Activated CD8-positive, alpha-beta memory T cell treated with anti-CD3 and anti-CD28 coated beads, Interleukin-2, amount 50 U/mL, for 1 hour (primary cell): ENCODE data around the gene DNAH3.
A peak's percentile ranks its signal among the peaks of the same experiment; 100 is the strongest.

Experiments
- DNase-seq: peaks from one replicate; pipeline ENCODE4 v3.0.0-alpha.2; 2020; ENCODE audit errors: extremely low read depth

DNAH3 gene

GRCh38 chr16:20904507-20905081 is 246.1 kb downstream of the DNAH3 start:
- DNase-seq: no peak

- no peak for DNase-seq
Observed at GRCh38 chr16:20903899-20904506, 246.6 kb downstream of the DNAH3 start.

GRCh38 chr16:20903116-20903898 is 247.3 kb downstream of the DNAH3 start:
- DNase-seq: no peak

DNA sequence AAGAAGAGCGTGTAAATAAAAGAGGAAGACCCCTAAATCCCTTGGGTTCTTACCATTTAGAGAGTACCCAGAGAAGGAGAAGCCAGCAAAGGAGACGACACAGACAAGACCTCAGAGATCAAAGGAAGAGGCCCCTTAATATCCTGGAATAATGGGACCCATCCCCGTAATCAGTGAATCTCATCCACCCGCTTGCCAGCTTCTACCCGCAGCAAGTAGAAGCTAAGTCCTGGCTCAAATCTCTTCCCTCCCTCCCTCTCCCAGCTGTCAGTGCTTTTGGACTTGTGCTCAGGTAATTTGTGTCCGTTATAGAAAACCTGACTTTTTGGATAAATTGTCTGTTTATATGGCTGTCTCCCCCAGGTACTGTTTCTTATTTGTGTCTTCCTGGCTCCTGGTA is 248.2 kb downstream of the DNAH3 start:
- no peak for DNase-seq

GRCh38 chr16:20901436-20902112 is 249.1 kb downstream of the DNAH3 start:
- no peak for DNase-seq

DNA sequence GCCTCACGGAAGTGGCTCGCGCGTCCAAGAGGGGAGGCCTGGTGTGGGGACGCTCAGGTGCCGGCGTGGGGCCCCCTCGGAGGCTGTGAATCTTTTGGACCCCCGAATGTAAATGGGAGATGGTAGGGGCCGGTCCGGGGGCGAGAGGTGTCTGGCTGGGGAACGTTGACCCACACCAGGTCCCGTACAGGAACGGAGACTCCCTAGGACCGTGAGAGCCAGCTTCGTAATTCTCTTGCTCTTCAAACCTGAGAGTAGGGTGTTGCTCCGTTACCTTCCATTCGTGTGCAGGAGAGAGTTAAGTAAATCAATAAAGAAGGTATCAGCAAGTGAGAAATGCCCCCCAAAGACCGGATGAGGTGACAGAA is 249.6 kb downstream of the DNAH3 start:
- no peak for DNase-seq

GRCh38 chr16:20900299-20901067 is 250.2 kb downstream of the DNAH3 start, which contains the start of the genes DCUN1D3 and LYRM1:
Gene DCUN1D3, minus strand, starts transcription at chr16:20900358. Its CDS starts 37,820 bp downstream, at chr16:20862538.
Gene LYRM1, plus strand, starts transcription at chr16:20900771. Its CDS starts 14,785 bp downstream, at chr16:20915556.
- peak; percentile 79 for DNase-seq

- no peak for DNase-seq
Observed at GRCh38 chr16:20899477-20900298, 251.0 kb downstream of the DNAH3 start.

DNA sequence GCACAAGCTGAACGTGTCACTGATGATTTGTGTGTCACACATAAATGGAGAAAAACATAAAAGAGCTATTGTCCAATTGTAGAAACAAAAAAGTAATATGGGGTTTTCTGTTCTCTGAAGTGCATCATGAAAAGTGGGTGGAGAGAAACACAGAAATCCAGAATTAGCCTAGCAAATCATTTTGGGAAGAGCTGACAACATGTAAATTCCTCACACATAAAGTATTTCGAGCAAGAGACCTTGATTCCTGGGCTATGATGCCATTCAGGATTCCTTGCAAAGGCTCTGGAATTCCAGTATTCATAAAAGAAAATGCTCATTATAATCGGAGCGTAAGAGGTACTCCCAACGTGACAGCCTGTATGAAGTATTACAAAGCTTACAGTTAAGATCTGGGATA is 251.6 kb downstream of the DNAH3 start:
- DNase-seq: no peak

GRCh38 chr16:20897922-20898321 is 252.7 kb downstream of the DNAH3 start:
- no peak for DNase-seq

GRCh38 chr16:20897253-20897897 is 253.3 kb downstream of the DNAH3 start:
- no peak for DNase-seq

DNA sequence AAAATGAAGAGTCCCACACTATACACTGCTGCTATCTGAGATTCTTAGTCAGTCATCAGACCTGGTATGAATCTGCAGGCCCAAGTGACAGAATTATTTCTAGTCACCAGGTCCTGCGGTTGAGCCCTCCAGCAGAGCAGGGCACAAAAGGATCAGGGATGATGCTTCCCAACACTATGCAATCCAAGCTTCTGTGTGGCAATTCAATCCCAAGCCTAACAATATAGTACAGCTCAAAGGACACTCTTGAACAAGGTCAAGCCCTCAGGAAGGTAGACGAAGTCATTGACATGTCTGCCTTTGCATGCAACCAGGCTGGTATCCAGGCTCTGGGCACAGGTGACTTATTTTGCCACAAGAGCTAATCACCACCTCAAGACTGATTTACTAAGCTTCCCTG is 256.3 kb downstream of the DNAH3 start:
- DNase-seq: no peak

DNA sequence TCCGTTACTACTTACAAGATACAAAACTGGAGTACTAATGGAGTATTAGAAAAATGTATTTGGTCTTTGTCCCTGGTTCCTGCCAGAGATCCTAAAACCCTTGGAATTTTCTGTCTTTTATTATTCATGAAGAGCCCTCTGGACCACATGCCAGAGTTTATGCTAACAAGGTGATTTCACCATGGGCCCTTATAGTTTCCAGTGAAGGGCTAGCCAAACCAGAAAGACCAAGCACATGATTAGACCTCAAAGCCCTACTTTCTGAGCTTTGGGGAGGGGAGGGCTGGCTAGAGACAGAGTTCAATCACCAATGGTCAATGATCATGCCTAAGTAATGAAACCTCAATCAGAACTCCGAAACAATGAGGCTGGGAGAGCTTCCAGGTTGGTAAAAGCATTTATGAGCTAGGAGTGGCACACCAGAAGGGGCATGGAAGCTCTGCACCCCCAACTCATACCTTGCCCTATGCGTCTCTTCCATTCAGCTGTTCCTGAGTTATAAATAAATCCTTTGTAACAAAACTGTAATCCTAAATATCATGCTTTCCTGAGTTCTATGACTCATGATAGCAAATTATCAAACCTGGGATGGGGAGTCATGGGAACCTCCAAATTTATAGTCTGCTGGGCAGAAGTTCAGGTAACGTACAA is 260.9 kb downstream of the DNAH3 start:
- DNase-seq: no peak

GRCh38 chr16:20887207-20887606 is 263.4 kb downstream of the DNAH3 start:
- no peak for DNase-seq

DNA sequence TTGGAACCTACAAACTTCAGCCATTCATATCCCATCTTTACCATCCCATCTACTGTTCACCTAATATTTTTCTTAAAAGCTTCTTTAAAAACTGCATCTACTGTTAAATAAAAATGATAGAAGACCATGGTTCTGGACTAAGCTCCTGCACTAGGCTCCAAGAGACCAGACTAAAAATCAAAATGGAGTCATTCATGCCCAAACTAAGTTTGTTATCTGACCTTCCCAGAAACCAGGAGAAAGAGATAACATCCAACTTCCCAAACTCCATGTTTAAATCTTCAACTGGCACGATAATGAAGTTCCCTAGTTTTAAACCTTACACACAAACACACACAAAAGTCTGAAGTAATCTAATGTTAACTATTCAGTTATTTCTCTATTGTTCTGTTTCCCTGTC is 264.3 kb downstream of the DNAH3 start:
- no peak for DNase-seq

DNA sequence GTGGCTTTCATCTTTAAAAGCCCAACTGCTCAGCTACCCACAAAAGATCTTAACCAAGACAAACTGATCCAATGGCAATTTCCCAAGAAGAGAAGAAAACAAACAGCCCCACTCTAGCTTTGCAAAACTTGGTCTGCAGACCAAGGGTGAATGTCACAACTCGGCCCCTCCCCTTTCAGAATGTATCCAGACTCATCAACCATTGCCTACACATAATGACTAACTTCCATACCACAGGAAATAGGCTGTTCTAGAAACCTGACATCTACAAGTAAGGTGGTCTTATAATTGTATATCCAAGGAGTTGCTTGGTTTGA is 266.4 kb downstream of the DNAH3 start:
- DNase-seq: no peak

DNA sequence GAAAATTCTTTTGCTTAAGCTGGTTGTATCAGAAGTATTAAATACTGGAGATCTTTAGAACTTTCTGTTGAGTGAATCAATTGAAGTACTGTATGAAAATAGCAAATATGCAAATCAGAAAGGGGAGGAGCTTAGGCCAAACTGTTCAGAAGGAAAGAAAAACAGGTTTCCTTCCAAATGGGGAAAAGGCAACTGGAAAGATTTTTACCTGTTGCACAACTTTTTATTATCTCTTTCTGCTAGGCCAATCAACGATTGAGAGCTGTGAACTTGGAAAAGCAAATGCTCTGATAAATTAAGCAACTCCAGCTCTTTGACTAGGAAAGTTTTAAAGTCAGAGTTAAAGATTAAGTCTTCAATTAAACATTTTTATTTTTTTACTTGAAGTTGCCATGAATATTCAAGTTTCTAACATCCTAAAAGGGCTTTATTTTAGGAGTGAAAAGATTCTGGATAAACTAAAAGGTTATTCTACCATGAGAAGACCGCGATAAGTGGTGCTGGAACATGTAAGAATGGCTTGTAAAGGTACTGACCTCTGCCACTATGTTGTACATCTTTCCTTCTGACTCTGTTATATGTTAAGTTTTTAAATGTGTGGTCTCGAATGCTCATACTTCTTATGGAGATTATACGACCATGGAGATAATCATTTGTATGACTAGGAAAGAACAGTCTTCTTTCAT is 266.9 kb downstream of the DNAH3 start:
- no peak for DNase-seq
